B cell (primary cell): Measurements from ENCODE around the gene SNX20. TPM values are rescaled to one million over a fixed set of nuclear protein-coding genes. Genes with fewer than 3 reads are reported as not detected.

Source experiments
- ATAC-seq: fragments of 200-7000 bp; cut with Tn5 transposase; one replicate; pipeline ENCODE4 v1.10.0; 2021; ENCODE audit warnings: low read depth, mild to moderate bottlenecking, moderate number of reproducible peaks, moderate library complexity
- CTCF ChIA-PET: fragments of 350-600 bp; sonication (Branson Sonifier 250); formaldehyde crosslinking; loops from one replicate; lab custom pipeline; 2021; ENCODE audit warnings: antibody characterized with exemption, inconsistent platforms; lab: Charles Lee
- POLR2A ChIA-PET: fragments of 350-600 bp; sonication (Branson Sonifier 250); formaldehyde crosslinking; loops from one replicate; lab custom pipeline; 2021; ENCODE audit warnings: antibody characterized with exemption; lab: Charles Lee
- DNase-seq: peaks from one replicate; pipeline ENCODE4 v3.0.0; 2013
- H2AFZ ChIP-seq: 2 replicates; pipeline ENCODE4 v1.6.1; 2012; ENCODE audit warnings: mild to moderate bottlenecking, low read depth, low read length; ENCODE audit not compliant: insufficient read depth, poor library complexity, severe bottlenecking
- H3K27ac ChIP-seq, 2 donors: 1 replicate in 1 of 2; 2 replicates in 1 of 2; pipeline ENCODE4 v1.5.1; 2012 to 2013; ENCODE audit warnings: low read length in 2 of 2, mild to moderate bottlenecking in 2 of 2, moderate library complexity in 1 of 2
- H3K27me3 ChIP-seq, 4 experiments: fragments of 200-600 bp in 1 of 4; sonication (generic) in 1 of 4; replicated peaks in 1 of 4; 1 replicate in 2 of 4; 2 replicates in 2 of 4; pipeline versions ENCODE4 v1.6.1 to v1.7.0; 2013 to 2016; ENCODE audit warnings: low read length in 3 of 4, mild to moderate bottlenecking in 2 of 4, mixed read lengths in 1 of 4, moderate library complexity in 1 of 4; ENCODE audit not compliant: insufficient read depth in 4 of 4, control insufficient read depth in 3 of 4; ENCODE audit errors: control extremely low read depth in 1 of 4
- H3K36me3 ChIP-seq, 2 experiments: replicated peaks in 1 of 2; 1 replicate in 1 of 2; 2 replicates in 1 of 2; pipeline versions ENCODE4 v1.6.1 to v1.7.1; 2013; ENCODE audit warnings: low read length in 1 of 2; ENCODE audit not compliant: insufficient read depth in 2 of 2, control insufficient read depth in 1 of 2; ENCODE audit errors: control extremely low read depth in 1 of 2, extremely low read depth in 1 of 2
- H3K4me1 ChIP-seq, 2 donors: fragments of 200-600 bp in 1 of 2; sonication (generic) in 1 of 2; 1 replicate in 1 of 2; 2 replicates in 1 of 2; pipeline versions ENCODE4 v1.5.1 to v1.6.1; 2013 to 2017; ENCODE audit warnings: low read length in 2 of 2; ENCODE audit not compliant: control insufficient read depth in 2 of 2, insufficient read depth in 2 of 2
- H3K4me2 ChIP-seq: replicated peaks from 2 replicates; pipeline ENCODE3; 2012; ENCODE audit warnings: mild to moderate bottlenecking, low read depth, low read length; ENCODE audit not compliant: poor library complexity, severe bottlenecking
- H3K4me3 ChIP-seq, 5 experiments: fragments of 200-600 bp in 1 of 5; sonication (generic) in 1 of 5; 1 replicate in 3 of 5; 2 replicates in 2 of 5; pipeline versions ENCODE4 v1.5.1 to v1.7.0; 2011 to 2016; ENCODE audit warnings: low read length in 4 of 5, mild to moderate bottlenecking in 4 of 5, low read depth in 2 of 5, control low read depth in 1 of 5, moderate library complexity in 1 of 5; ENCODE audit not compliant: insufficient read depth in 1 of 5; ENCODE audit errors: control extremely low read depth in 1 of 5, extremely low read depth in 1 of 5
- H3K79me2 ChIP-seq: fragments of 200-600 bp; sonication (generic); one replicate; pipeline ENCODE4 v1.6.0; 2016; ENCODE audit warnings: low read length; ENCODE audit not compliant: control insufficient read depth, insufficient read depth
- H3K9ac ChIP-seq: fragments of 200-600 bp; sonication (generic); 2 replicates; pipeline ENCODE4 v1.6.1; 2017; ENCODE audit warnings: mild to moderate bottlenecking, low read length, moderate library complexity
- H3K9me3 ChIP-seq, 3 donors: one replicate each; pipeline versions ENCODE4 v1.6.1 to v1.7.1; 2013; ENCODE audit warnings: low read length in 2 of 3; ENCODE audit not compliant: control insufficient read depth in 2 of 3, insufficient read depth in 1 of 3; ENCODE audit errors: control extremely low read depth in 1 of 3
- H4K20me1 ChIP-seq: 2 replicates; pipeline ENCODE4 v1.6.0; 2012; ENCODE audit warnings: mild to moderate bottlenecking, low read length; ENCODE audit not compliant: insufficient read depth, control insufficient read depth, poor library complexity, severe bottlenecking
- H3K27ac Mint-ChIP-seq: one replicate; pipeline ENCODE4 v1.8.0; 2021; ENCODE audit warnings: mixed read lengths
- H3K27me3 Mint-ChIP-seq: one replicate; pipeline ENCODE4 v1.8.0; 2021; ENCODE audit warnings: mixed read lengths
- H3K4me1 Mint-ChIP-seq: one replicate; pipeline ENCODE4 v1.8.0; 2021; ENCODE audit warnings: mixed read lengths
- H3K4me3 Mint-ChIP-seq: one replicate; pipeline ENCODE4 v1.8.0; 2021; ENCODE audit warnings: mixed read lengths
- H3K9me3 Mint-ChIP-seq: one replicate; pipeline ENCODE4 v1.8.0; 2022; ENCODE audit warnings: mixed read lengths; ENCODE audit not compliant: insufficient read depth
- CTCF ChIP-seq: fragments of 200-600 bp; IDR thresholded peaks from one replicate; pipeline ENCODE4 v1.8.0; 2022; ENCODE audit warnings: antibody characterized with exemption, mild to moderate bottlenecking
- EZH2 ChIP-seq: IDR thresholded peaks from 2 replicates; pipeline ENCODE4 v1.6.1; 2012; ENCODE audit warnings: borderline replicate concordance, low read depth, mild to moderate bottlenecking, moderate library complexity, low read length; ENCODE audit not compliant: insufficient read depth, poor library complexity, severe bottlenecking
- WGBS: methylation state at CpG from one replicate; pipeline ENCODE4 v1.1.5; 2013; ENCODE audit warnings: missing lambda C conversion rate; ENCODE audit not compliant: insufficient coverage; 5-methylcytosine and 5-hydroxymethylcytosine counted together
- intact Hi-C: fragments of 100-400 bp; cut with micrococcal nuclease; formaldehyde crosslinking; loops from one replicate; pipeline ENCODE4 v1.10.0; 2022
- polyA plus RNA-seq: library from polyadenylated mRNA; depleted of rRNA; stranded (reverse); fragments of >200 nt; gene quantifications from 2 replicates; pipeline ENCODE4 v1.2.3, GENCODE V29; 2012
- total RNA-seq, 2 donors: library from RNA; stranded (reverse); fragments of 120-200 nt in 1 of 2; gene quantifications; 1 replicate in 1 of 2; 2 replicates in 1 of 2; pipeline versions ENCODE4 v1.2.3 to v1.2.4, GENCODE V29; 2013 to 2022

Gene SNX20
- total and polyA plus RNA-seq, 2 donors (not counting 1 experiment from before 2014, with no cell fraction given): 34.7 to 43.0 TPM

- no peaks in the 10 kb centered on the region for H3K27me3 ChIP-seq
- no peak for TF ChIP-seq CTCF
- no peak for TF ChIP-seq EZH2
- H3K79me2 ChIP-seq: no peaks in the 10 kb centered on the region
- ATAC-seq: no peak
- intact Hi-C loops: no loop called here
- no peak overlapping the region for H3K27ac ChIP-seq
- no peak overlapping the region for H3K4me2 ChIP-seq
- H3K36me3 ChIP-seq: no peaks in the 10 kb centered on the region
- peaks cover 14 to 23% of the 10 kb centered on the region in 2 donors for H3K4me1 ChIP-seq
- CTCF ChIA-PET: no interaction called here
- H4K20me1 ChIP-seq: no peaks in the 10 kb centered on the region
- no peak overlapping the region for H3K27ac Mint-ChIP-seq
- 50% methylated on average over 2 of the region's 4 CpGs for WGBS
- no peak overlapping the region for H2AFZ ChIP-seq
- H3K4me3 Mint-ChIP-seq: no peak overlapping the region
- DNase-seq: no peak
- POLR2A ChIA-PET: no interaction called here
- no peaks in the 10 kb centered on the region for H3K27me3 Mint-ChIP-seq
- H3K4me1 Mint-ChIP-seq: peaks cover 20% of the 10 kb centered on the region
- no peaks in the 10 kb centered on the region for H3K9me3 Mint-ChIP-seq
- H3K9ac ChIP-seq: no peak overlapping the region
- no peaks in the 10 kb centered on the region for H3K9me3 ChIP-seq
- H3K4me3 ChIP-seq: no peak overlapping the region
These were observed 31.8 kb upstream of the SNX20 start for GRCh38 chr16:50712956-50713355.

DNA sequence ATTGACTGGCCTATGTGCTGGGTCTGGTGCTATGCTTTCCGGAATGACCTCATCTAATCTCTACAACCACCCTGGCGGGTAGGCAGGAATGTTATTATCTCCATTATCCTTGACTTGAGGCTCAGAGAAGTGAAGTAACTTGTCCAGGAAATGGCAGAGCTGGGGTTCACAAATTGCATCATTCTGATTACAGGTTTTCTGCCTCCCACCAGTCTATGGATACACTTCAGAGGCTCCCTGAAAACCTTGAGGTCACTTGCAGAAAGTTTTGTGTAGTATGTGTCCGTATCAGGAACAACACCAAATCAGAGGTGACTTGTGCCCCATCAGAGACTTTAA is 31.4 kb upstream of the SNX20 start:
- H3K4me3 Mint-ChIP-seq: no peak overlapping the region
- H3K9me3 Mint-ChIP-seq: no peaks in the 10 kb centered on the region
- peaks cover 20% of the 10 kb centered on the region for H3K4me1 Mint-ChIP-seq
- H3K27me3 Mint-ChIP-seq: no peaks in the 10 kb centered on the region
- no peak for TF ChIP-seq EZH2
- TF ChIP-seq CTCF: no peak
- no peak overlapping the region for H2AFZ ChIP-seq
- no peaks in the 10 kb centered on the region for H4K20me1 ChIP-seq
- ATAC-seq (no peak), DNase-seq (no peak)
- ChIA-PET CTCF (no interaction called here), POLR2A (no interaction called here)
- no peaks in the 10 kb centered on the region for H3K79me2 ChIP-seq
- intact Hi-C loops: no loop called here
- H3K9me3 ChIP-seq: no peaks in the 10 kb centered on the region
- no peaks in the 10 kb centered on the region for H3K27me3 ChIP-seq
- WGBS: no CpG with 5 or more reads among the region's 3 CpGs
- H3K4me3 ChIP-seq: no peak overlapping the region
- H3K27ac Mint-ChIP-seq: no peak overlapping the region
- H3K4me2 ChIP-seq: no peak overlapping the region
- H3K27ac ChIP-seq: no peak overlapping the region
- no peaks in the 10 kb centered on the region for H3K36me3 ChIP-seq
- peaks cover 14 to 23% of the 10 kb centered on the region in 2 donors for H3K4me1 ChIP-seq
- H3K9ac ChIP-seq: no peak overlapping the region
